ENCODE measurements around the gene PLA2G2F.

Gene PLA2G2F

GRCh38 chr1:20107796-20108195, 31.3 kb upstream of the PLA2G2F start:
- CTCF ChIA-PET: interaction anchor here (1.5 kb wide), 1 partner anchor 45 kb away, joined by 5 read pairs; no protein-coding TSS in a partner anchor

GRCh38 chr1:20108366-20109123, 30.6 kb upstream of the PLA2G2F start:
- Mint-ChIP-seq H3K36me3 (no peaks in the 10 kb centered on the region), H3K4me3 (no peak overlapping the region), H3K27me3 (peaks cover 35% of the 10 kb centered on the region), H3K9me3 (no peaks in the 10 kb centered on the region), H3K27ac (no peak overlapping the region), H3K4me1 (no peaks in the 10 kb centered on the region)
- CTCF ChIA-PET: interaction anchor here (1.5 kb wide), 1 partner anchor 44 kb away, joined by 5 read pairs; no protein-coding TSS in a partner anchor
- DNase-seq: no peak

More at GRCh38 chr1:20107796-20108195, 31.3 kb upstream of the PLA2G2F start:
- Mint-ChIP-seq H3K9me3 (no peaks in the 10 kb centered on the region), H3K4me1 (no peaks in the 10 kb centered on the region), H3K27ac (no peak overlapping the region), H3K36me3 (no peaks in the 10 kb centered on the region), H3K27me3 (peaks cover 30% of the 10 kb centered on the region), H3K4me3 (no peak overlapping the region)
- no peak for DNase-seq

DNA sequence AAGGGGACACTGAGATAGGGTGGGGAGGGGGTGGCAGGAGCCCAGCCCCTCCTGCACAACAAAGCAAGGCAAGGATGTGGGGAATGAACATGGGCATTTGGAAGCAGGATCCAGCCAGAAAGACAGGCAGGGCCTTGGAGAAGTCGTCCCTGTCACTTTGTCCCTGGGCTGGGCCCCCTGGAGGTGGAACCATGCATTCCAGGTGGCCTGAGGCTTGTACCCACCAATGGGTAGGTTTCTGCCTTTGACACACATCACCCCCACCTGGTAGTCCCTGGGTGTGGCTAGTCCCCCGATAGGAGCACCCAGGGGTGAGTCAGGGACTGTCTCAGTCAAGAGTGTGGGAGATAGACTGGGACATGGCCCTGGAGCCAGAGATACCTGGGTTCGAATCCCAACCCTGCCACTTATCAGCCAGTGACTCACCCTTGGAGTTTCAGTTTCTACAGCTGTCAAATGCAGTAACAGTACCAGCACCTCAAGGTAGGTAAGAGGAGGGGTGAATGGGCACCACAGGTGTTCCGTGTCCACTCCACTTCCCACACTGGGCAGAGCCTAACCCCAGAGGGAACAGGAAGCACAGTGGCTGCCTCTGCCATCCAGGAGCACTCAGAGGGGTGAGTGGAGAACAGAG, 29.8 kb upstream of the PLA2G2F start:
- CTCF ChIA-PET: interaction anchor here (1.5 kb wide), 1 partner anchor 43 kb away, joined by 5 read pairs; no protein-coding TSS in a partner anchor
- H3K9me3 Mint-ChIP-seq: no peaks in the 10 kb centered on the region

DNA sequence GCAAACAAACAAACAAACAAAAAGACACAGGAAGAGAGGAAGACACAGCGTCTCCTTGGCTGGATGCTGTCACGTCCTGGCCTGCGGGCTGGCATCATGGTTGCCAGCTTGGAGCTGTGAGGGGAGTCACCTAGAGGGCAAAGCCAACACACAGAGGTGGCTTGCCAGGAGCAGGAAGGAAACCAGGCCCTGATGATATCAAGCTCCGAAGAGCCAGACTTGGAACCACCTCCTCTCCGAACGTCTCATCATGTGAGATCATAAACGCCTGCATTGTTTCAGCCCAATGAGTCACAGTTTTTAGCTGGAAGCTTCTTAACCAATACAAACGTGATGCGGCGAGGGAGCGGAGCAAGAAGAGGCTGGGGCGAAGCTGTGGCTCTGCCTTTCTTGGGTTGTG, 28.4 kb upstream of the PLA2G2F start:
- Mint-ChIP-seq H3K27ac (no peak overlapping the region), H3K4me1 (no peaks in the 10 kb centered on the region), H3K36me3 (no peaks in the 10 kb centered on the region), H3K9me3 (no peaks in the 10 kb centered on the region), H3K4me3 (no peak overlapping the region), H3K27me3 (peaks cover 39% of the 10 kb centered on the region)
- CTCF ChIA-PET: interaction anchor here (1.1 kb wide), 1 partner anchor 15 kb away, joined by 3 read pairs; no protein-coding TSS in a partner anchor
- DNase-seq: no peak

More for the DNA sequence above, 29.8 kb upstream of the PLA2G2F start:
- Mint-ChIP-seq H3K36me3 (no peaks in the 10 kb centered on the region), H3K4me3 (no peak overlapping the region), H3K4me1 (no peaks in the 10 kb centered on the region), H3K27ac (no peak overlapping the region), H3K27me3 (peaks cover 35% of the 10 kb centered on the region)
- DNase-seq: no peak

DNA sequence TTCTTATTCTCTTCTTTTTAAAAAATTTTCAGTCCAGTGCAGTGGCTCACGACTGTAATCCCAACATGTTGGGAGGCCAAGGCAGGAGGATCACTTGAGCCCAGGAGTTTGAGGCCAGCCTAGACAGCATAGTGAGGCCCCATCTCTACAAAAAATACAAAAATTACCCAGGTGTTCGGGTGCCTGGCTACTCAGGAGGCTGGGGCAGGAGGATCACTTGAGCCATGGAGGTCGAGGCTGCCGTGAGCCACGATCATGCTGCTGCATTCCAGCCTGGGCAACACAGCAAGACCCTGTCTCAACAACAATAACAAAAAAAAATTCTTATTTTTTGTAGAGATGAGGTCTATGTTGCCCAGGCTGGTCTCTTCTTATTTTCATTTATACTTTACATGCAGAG, 27.7 kb upstream of the PLA2G2F start:
- Mint-ChIP-seq H3K36me3 (no peaks in the 10 kb centered on the region), H3K9me3 (no peaks in the 10 kb centered on the region), H3K27me3 (peaks cover 38% of the 10 kb centered on the region), H3K4me1 (no peaks in the 10 kb centered on the region), H3K4me3 (no peak overlapping the region), H3K27ac (no peak overlapping the region)
- CTCF ChIA-PET: interaction anchor here (1.1 kb wide), 1 partner anchor 15 kb away, joined by 3 read pairs; no protein-coding TSS in a partner anchor
- DNase-seq: no peak

DNA sequence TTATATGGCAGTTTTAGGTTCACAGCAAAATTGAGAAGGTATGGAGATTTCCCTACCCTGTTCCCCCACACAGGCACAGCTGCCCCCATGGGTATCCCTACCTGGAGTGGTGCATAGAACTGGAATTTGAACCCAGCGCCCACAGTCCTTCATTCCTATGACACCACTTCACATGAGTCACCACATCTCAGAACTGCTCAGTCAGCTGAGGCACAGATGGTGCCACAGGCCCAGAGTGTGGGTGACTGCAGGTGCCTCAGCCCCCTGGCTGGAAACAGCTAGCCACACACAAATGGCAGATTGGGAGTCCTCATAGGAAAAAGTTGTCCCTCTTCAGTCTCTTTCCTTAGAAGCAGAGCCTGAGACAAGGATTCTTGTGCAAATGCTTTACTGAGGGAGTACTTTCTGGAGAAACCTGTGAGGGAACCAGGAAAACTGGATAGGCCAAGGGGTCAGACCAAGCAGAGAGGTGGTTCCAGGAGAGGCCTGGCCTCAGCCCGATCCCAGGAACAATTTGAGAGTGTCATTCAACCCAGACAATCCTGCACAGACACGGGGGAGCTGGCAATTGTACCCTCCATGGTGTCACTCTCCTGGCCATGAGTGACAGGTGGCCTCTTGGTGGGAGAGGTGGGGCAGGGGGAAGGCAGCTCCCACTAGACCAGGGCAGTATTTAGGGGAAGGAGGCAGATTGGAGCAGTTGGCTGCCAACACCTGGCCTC, 26.7 kb upstream of the PLA2G2F start:
- no peaks in the 10 kb centered on the region for H3K9me3 Mint-ChIP-seq
- CTCF ChIA-PET: no interaction called here
- no peaks in the 10 kb centered on the region for H3K36me3 Mint-ChIP-seq
- no peak overlapping the region for H3K27ac Mint-ChIP-seq
- H3K4me1 Mint-ChIP-seq: no peaks in the 10 kb centered on the region
- H3K27me3 Mint-ChIP-seq: peaks cover 33% of the 10 kb centered on the region
- DNase-seq: no peak
- H3K4me3 Mint-ChIP-seq: no peak overlapping the region

GRCh38 chr1:20114021-20114648, 25.0 kb upstream of the PLA2G2F start:
- DNase-seq: no peak
- Mint-ChIP-seq H3K27me3 (peaks cover 25% of the 10 kb centered on the region), H3K9me3 (no peaks in the 10 kb centered on the region), H3K4me1 (no peaks in the 10 kb centered on the region), H3K4me3 (no peak overlapping the region), H3K36me3 (no peaks in the 10 kb centered on the region), H3K27ac (no peak overlapping the region)
- CTCF ChIA-PET: interaction anchor here (0.6 to 0.7 kb wide), 2 partner anchors 106 to 531 kb away, joined by 3 read pairs; no protein-coding TSS in a partner anchor

GRCh38 chr1:20115479-20115878, 23.6 kb upstream of the PLA2G2F start:
- Mint-ChIP-seq H3K27ac (no peak overlapping the region), H3K27me3 (peaks cover 36% of the 10 kb centered on the region), H3K9me3 (no peaks in the 10 kb centered on the region), H3K4me3 (no peak overlapping the region), H3K4me1 (no peaks in the 10 kb centered on the region), H3K36me3 (no peaks in the 10 kb centered on the region)
- no peak for DNase-seq
- CTCF ChIA-PET: no interaction called here

- no peaks in the 10 kb centered on the region for H3K9me3 Mint-ChIP-seq
- H3K27ac Mint-ChIP-seq: no peak overlapping the region
- no peak for DNase-seq
- peaks cover 33% of the 10 kb centered on the region for H3K27me3 Mint-ChIP-seq
- CTCF ChIA-PET: no interaction called here
- H3K4me3 Mint-ChIP-seq: no peak overlapping the region
- H3K36me3 Mint-ChIP-seq: no peaks in the 10 kb centered on the region
- no peaks in the 10 kb centered on the region for H3K4me1 Mint-ChIP-seq
These were observed 23.2 kb upstream of the PLA2G2F start for GRCh38 chr1:20115916-20116315.

DNA sequence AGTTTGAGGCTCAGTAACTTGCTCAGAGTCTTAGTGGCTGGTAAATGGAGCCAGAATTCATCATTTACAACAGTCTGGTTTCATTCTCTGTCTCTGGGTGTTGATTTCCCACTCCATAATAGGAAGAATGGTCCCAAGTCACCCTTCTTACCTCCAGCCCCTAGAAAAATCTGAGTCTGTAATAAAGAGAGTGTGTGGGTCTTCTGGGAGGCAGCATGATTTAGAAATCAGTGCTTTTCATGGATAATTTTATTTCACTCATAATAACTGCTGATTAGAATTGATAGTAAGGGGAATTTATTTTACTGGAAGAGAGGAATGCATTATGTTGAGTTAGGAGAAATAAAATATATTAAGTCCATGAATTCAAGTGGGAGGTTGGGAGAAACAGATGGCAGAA, 21.9 kb upstream of the PLA2G2F start:
- Mint-ChIP-seq H3K27ac (no peak overlapping the region), H3K36me3 (no peaks in the 10 kb centered on the region), H3K27me3 (peaks cover 41% of the 10 kb centered on the region), H3K9me3 (no peaks in the 10 kb centered on the region), H3K4me3 (no peak overlapping the region), H3K4me1 (no peaks in the 10 kb centered on the region)
- CTCF ChIA-PET: no interaction called here
- DNase-seq: no peak

- no peak for DNase-seq
- no peak within 1 kb of the TSS for H3K4me3 Mint-ChIP-seq
- no peak within 1 kb of the TSS for H3K27ac Mint-ChIP-seq
- H3K4me1 Mint-ChIP-seq: no peaks in the 10 kb centered on the region
- peaks cover 45% of the 10 kb centered on the region for H3K27me3 Mint-ChIP-seq
- no peaks in the 10 kb centered on the region for H3K36me3 Mint-ChIP-seq
- CTCF ChIA-PET: no interaction called here
- no peaks in the 10 kb centered on the region for H3K9me3 Mint-ChIP-seq
These were observed 19.8 kb upstream of the PLA2G2F start, which contains the start of gene PLA2G2D for GRCh38 chr1:20119347-20119746. Gene PLA2G2D, minus strand, starts transcription at chr1:20119536. Its CDS starts 38 bp downstream, at chr1:20119498.

- Mint-ChIP-seq H3K27me3 (peaks cover 42% of the 10 kb centered on the region), H3K36me3 (no peaks in the 10 kb centered on the region), H3K27ac (no peak overlapping the region), H3K4me1 (no peaks in the 10 kb centered on the region), H3K9me3 (no peaks in the 10 kb centered on the region), H3K4me3 (no peak overlapping the region)
- DNase-seq: no peak
- CTCF ChIA-PET: no interaction called here
These were observed 18.3 kb upstream of the PLA2G2F start for GRCh38 chr1:20120796-20121195.

DNA sequence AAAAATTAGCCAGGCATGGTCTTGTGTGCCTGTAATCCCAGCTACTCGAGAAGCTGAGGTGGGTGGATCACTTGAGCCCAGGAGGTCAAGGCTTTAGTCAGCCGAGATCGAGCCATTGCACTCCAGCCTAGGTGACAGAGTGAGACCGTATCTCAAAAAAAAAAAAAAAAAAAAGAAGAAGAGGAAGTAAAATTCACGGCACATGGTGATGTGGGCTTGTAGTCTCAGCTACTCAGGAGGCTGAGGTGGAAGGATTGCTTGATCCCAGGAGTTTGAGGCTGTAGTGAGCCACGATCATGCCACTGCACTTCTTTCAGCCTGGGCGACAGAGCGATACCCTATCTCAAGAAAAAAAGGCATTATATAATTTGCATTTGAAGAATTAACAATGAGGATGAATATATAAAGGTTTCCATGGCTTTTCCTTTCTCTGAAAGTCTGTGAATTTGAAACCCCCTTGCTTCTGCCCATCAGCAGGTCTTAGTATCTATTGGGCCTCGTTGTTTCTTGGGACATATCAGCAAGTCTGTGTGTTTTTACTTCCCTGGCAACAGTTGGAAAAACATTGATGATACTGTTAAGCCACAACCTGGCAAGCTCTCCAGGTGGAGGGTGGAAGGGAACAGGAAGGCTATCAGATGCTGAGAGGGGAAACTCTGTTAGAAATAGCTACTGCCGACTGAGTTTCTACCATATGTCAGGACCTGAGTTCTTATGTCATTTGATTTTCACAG, 15.2 kb upstream of the PLA2G2F start:
- Mint-ChIP-seq H3K27me3 (peaks cover 45% of the 10 kb centered on the region), H3K9me3 (no peaks in the 10 kb centered on the region), H3K4me3 (no peak overlapping the region)

More for the DNA sequence above, 15.2 kb upstream of the PLA2G2F start:
- Mint-ChIP-seq H3K4me1 (no peaks in the 10 kb centered on the region), H3K36me3 (no peaks in the 10 kb centered on the region), H3K27ac (no peak overlapping the region)
- CTCF ChIA-PET: no interaction called here
- DNase-seq: no peak

All from activated naive CD4-positive, alpha-beta T cell treated with anti-CD3 and anti-CD28 coated beads, Interleukin-2, amount 10 ng/mL, durations not matched to agents 7 days and 5 days (primary cell).